ENCODE data around the gene ACER3. TPM values are rescaled to one million over a fixed set of nuclear protein-coding genes. Genes with fewer than 3 reads are reported as not detected.

Gene ACER3
- total RNA-seq, result 12.7 and 21.8 TPM in 2 replicates

DNA sequence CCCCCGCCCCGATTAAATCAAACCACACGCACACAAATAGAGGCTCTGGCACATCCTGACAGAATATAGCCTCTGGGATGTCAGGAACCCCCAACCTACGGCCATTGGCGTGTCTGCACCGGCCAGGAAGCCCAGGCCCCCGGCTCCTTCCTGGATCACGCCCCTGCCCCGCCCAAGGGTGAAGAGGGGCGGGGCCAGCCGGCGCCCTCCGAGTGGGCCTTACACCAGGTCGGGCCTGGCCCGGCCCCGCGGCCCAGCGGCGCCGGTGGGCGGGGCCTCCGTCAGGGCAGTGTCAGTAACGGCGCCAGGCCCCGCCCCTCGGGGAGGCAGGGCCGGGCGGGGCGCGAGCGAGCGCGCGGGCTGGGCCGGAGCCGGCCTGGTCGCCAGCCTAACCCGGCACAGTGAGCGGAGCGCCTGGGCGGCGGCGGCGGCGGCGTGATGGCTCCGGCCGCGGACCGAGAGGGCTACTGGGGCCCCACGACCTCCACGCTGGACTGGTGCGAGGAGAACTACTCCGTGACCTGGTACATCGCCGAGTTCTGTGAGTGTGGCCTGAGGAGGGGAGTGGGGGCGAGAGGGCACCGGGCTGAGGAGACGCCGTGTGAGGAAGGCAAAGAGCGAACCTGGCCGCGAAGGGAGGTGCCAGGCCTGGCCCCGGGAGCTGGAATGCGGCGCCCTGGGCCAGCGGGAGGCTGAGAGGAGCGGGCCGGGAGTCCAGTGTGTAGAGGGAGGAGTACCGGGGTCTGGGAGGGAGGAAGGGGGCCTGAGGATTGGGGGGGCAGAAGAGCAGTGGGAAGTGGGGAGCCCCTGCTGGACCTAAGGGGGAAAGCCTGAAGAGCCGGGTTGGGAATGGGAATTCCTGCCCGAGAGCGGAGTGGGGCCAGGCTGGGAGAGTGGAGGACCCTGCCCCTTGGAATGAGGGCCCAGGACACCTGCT, at the start of gene ACER3:
TSS of gene ACER3 (plus strand) at position 380 of the 937 bp plus-strand sequence. CDS start at position 439, 59 bp downstream.

DNA sequence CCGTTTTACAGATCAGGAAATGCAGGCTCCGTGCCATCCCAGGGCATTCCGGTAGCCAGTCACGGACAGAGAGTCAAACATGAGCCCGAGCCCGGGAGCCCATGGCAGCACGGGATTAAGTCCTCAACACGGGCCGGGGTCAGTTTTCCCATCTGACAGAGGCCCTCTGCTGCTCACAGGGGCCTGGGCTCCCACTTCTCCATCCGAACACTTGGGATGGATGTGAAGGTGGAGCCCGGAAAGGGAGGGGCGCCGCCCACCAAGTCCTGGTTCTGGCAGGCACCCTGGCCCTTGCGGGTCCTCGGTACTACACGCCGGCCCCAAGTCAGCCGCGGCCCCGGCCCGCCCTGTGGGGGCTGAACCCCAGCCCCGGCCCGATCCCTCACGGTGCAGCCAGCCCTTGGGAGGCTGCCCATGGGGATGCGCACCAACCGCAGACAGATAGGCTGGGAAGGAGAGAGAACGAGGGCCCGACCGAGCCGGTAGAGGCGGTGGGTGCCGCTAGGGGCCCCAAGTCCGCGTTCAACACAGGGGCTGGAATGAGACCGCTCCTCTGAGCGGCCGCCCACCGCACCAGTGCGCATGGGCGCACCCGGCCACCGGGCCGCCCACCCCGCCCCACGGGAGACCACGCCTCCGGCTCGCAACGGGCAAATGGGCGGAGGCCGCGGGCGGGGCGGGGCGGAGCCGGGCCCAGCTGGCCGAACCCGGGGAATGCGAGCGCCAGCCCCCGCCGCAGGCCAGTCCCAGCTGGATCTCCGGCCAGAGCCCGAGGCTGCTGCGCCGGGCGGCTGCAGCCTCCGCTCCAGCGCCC, 205.7 kb downstream of the ACER3 start, which contains the start of gene CAPN5:
TSS of gene CAPN5 (plus strand) at position 743 of the 814 bp plus-strand sequence. CDS start 17,916 bp downstream, outside the sequence.

Other genes starting within 250 kb of the ACER3 start
- gene LRRC32, start 190.2 kb upstream of the ACER3 start, total RNA-seq, result 14.7 and 14.9 TPM in 2 replicates
- gene TSKU, start 77.6 kb upstream of the ACER3 start, total RNA-seq, result 35.8 and 39.4 TPM in 2 replicates
- not detected in 2 replicates for gene B3GNT6, start 173.5 kb downstream of the ACER3 start, total RNA-seq
- gene CAPN5, start 206.1 kb downstream of the ACER3 start, total RNA-seq, result 17.3 and 18.2 TPM in 2 replicates
- 0.72 TPM in 1 of 2 replicates, not detected in the other for gene OMP, start 241.9 kb downstream of the ACER3 start, total RNA-seq